Measurements from ENCODE around the gene CUBN. TPM values are rescaled to one million over a fixed set of nuclear protein-coding genes. Genes with fewer than 3 reads are reported as not detected.

CUBN gene
- total and polyA plus RNA-seq, 2 of the 13 experiments (the other 11 are each of a cell fraction or from before 2014, with no cell fraction given), result 0.27 to 0.32 TPM

GRCh38 chr10:17123961-17124360 lies 5.7 kb downstream of the CUBN start:
- Histone ChIP-seq H2AFZ (ENCODE audit: low read length) (no peak overlapping the region), H3K79me2 (ENCODE audit: insufficient read depth, low read length) (no peaks in the 10 kb centered on the region), H4K20me1 (ENCODE audit: insufficient read depth, low read length) (no peaks in the 10 kb centered on the region), H3K9me3 (ENCODE audit: low read length) (no peaks in the 10 kb centered on the region), H3K4me1 (ENCODE audit: insufficient read depth, low read length) (peaks cover 32% of the 10 kb centered on the region), H3K27ac (ENCODE audit: extremely low read length, insufficient read depth, low read length) (no peak overlapping the region), H3K4me2 (ENCODE audit: low read depth, low read length) (peak overlapping the region; percentile 47), H3K4me3 (replicated peaks in 1 of 3; ENCODE audit: insufficient read depth in 1 of 3, low read depth in 2 of 3, low read length in 3 of 3) (no peak overlapping the region), H3K36me3 (replicated peaks in 1 of 2; ENCODE audit: control insufficient read depth in 1 of 2, insufficient read depth in 2 of 2, low read length in 2 of 2) (no peaks in the 10 kb centered on the region), H3K9ac (ENCODE audit: insufficient read depth, low read depth, low read length) (no peak overlapping the region), H3K27me3 (ENCODE audit: control insufficient read depth in 1 of 2, insufficient read depth in 2 of 2, low read length in 2 of 2) (no peaks in the 10 kb centered on the region)
- intact Hi-C loops (cut with micrococcal nuclease; ENCODE audit: unreplicated experiment) (no loop called here), in situ Hi-C loops (cut with HindIII; ENCODE audit: extremely low pct_ligation_motif_present, low pct_unique_long_range_greater_than_20kb) (no loop called here)
- peak; percentile 44; the same call in 2 of the 3 replicates for ATAC-seq
- DNase-seq (ENCODE audit: low spot score), result peak; percentile 55
- POLR2A ChIA-PET, result no interaction called here
- BruUV-seq (replicated peaks), result no TSS peak
- CTCF ChIA-PET (ENCODE audit: low intra/inter-chr PET ratio, low total read pairs), result no interaction called here
- no peak for TF ChIP-seq THYN1 (CRISPR knock-in tag; IDR thresholded peaks at IDR 0.05; ENCODE audit: borderline replicate concordance, low read depth)
- TF ChIP-seq SOX5 (CRISPR knock-in tag; IDR thresholded peaks at IDR 0.05; ENCODE audit: borderline replicate concordance), result peak; percentile 53; the same call in 1 of the 2 replicates
- TF ChIP-seq TCF7L2 (IDR thresholded peaks at IDR 0.05; ENCODE audit: low read depth, low read length), result peak; percentile 66
- peak; percentile 32; the same call in 1 of the 2 replicates for TF ChIP-seq NR2F2 (IDR thresholded peaks at IDR 0.05; ENCODE audit: borderline replicate concordance, low read depth)
- TF ChIP-seq SOX6 (IDR thresholded peaks at IDR 0.05), result no peak
- TF ChIP-seq SOX6 (CRISPR knock-in tag; IDR thresholded peaks at IDR 0.05), result peak; percentile 63; the same call in 1 of the 2 replicates
- TF ChIP-seq SOX13 (IDR thresholded peaks at IDR 0.05), result no peak
- peak in 1 of 2 experiments; percentile 77; a peak in 2 of 4 replicates for TF ChIP-seq SOX13 (CRISPR knock-in tag; conservative IDR thresholded peaks at IDR 0.05 in 1 of 2, IDR thresholded peaks at IDR 0.05 in 1 of 2)
- no peak for TF ChIP-seq MBD4 (IDR thresholded peaks at IDR 0.05; ENCODE audit: borderline replicate concordance, low read length)
- no peak for TF ChIP-seq ZNF605 (CRISPR knock-in tag; IDR thresholded peaks at IDR 0.05)
- no peak for TF ChIP-seq IRF1 (CRISPR knock-in tag; IDR thresholded peaks at IDR 0.05; ENCODE audit: low read depth)
- TF ChIP-seq ZKSCAN5 (CRISPR knock-in tag; IDR thresholded peaks at IDR 0.05), result no peak
- TF ChIP-seq REL (CRISPR knock-in tag; conservative IDR thresholded peaks at IDR 0.05), result no peak
- no peak for TF ChIP-seq TFE3 (CRISPR knock-in tag; IDR thresholded peaks at IDR 0.05)
- TF ChIP-seq AGO1 (IDR thresholded peaks at IDR 0.05; ENCODE audit: low read depth, low read length, poor library complexity, severe bottlenecking), result no peak
- TF ChIP-seq MYC (CRISPR knock-in tag; IDR thresholded peaks at IDR 0.05; ENCODE audit: borderline replicate concordance), result no peak
- peak; percentile 10; the same call in 1 of the 2 replicates for TF ChIP-seq RARA (CRISPR knock-in tag; IDR thresholded peaks at IDR 0.05)
- 0 out of 2 replicates have a peak, but pooled peaks have one; percentile 11 for TF ChIP-seq BCL6 (CRISPR knock-in tag; IDR thresholded peaks at IDR 0.05)
- peak; percentile 26; the same call in 1 of the 2 replicates for TF ChIP-seq HNF4A (CRISPR knock-in tag; IDR thresholded peaks at IDR 0.05)
- TF ChIP-seq EP300 (IDR thresholded peaks at IDR 0.05; ENCODE audit: low read depth in 2 of 2, low read length in 2 of 2), result peak in 1 of 2 experiments; percentile 29; a peak in 1 of 4 replicates
- TF ChIP-seq EP300 (CRISPR knock-in tag; IDR thresholded peaks at IDR 0.05; ENCODE audit: borderline replicate concordance), result no peak
- peak; percentile 91 for TF ChIP-seq SIX4 (CRISPR knock-in tag; IDR thresholded peaks at IDR 0.05)
- 14% methylated on average over 3 of the region's 3 CpGs for WGBS (ENCODE audit: low lambda C conversion rate)
- FAIRE-seq, result no peak
